GM18508 (cell line): ENCODE results near the gene PIK3C2A.

Experiments used
- ATAC-seq: cut with Tn5 transposase; IDR thresholded peaks from one replicate; pipeline ENCODE4 v1.9.1; 2021; ENCODE audit warnings: moderate number of reproducible peaks; ENCODE audit not compliant: insufficient read depth, unreplicated experiment

PIK3C2A gene

DNA sequence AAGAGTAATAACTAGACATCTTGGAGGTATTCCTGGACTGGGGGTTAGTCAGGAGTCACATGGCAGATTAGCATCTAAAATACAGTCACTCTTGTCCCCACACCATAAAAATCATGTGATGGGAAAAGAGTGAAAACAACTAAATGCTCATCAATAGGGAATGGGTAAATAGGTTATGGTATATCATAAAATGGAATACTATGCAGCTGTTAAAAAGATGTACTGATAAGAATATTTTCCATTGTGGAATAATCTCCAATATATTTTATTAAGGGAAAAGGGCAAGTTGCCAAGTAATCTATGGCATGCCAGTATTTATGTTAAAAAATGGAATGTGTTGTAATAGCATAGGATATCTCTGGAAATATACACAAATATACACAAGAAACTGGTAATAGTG, 6.6 kb upstream of the PIK3C2A start:
- ATAC-seq: no peak

DNA sequence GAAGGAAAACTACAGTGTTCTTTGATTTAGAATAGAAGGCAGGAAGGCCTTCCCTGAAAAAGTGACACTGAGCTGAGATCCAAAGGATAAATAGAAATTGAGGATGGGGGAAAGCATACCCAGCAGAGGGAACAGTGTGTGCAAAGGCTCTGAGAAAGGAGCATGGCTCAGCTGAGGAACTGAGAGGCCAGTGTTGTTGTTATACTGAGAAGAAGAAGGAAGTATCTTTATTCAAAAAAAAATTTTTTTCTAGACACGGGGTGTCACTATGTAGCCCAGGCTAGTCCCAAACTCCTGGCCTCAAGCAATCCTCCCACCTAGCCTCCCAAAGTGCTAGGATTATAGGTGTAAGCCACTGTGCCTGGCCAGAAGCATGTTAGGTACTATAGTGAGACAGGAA, 3.5 kb upstream of the PIK3C2A start:
- no peak for ATAC-seq

DNA sequence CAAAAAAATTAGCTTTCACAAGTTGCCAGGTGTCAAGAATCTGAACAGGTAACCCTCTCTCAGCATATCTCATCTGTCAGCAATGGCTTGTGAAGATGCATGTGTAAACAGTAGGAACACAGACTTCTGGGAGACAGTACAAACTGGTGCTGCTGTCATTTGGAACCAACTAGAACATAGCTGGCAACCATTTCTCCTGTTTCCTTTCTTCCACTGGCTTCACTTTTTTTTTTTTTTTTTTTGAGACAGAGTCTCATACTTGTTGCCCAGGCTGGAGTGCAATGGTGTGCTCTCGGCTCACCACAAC, 2.1 kb upstream of the PIK3C2A start:
- no peak for ATAC-seq

DNA sequence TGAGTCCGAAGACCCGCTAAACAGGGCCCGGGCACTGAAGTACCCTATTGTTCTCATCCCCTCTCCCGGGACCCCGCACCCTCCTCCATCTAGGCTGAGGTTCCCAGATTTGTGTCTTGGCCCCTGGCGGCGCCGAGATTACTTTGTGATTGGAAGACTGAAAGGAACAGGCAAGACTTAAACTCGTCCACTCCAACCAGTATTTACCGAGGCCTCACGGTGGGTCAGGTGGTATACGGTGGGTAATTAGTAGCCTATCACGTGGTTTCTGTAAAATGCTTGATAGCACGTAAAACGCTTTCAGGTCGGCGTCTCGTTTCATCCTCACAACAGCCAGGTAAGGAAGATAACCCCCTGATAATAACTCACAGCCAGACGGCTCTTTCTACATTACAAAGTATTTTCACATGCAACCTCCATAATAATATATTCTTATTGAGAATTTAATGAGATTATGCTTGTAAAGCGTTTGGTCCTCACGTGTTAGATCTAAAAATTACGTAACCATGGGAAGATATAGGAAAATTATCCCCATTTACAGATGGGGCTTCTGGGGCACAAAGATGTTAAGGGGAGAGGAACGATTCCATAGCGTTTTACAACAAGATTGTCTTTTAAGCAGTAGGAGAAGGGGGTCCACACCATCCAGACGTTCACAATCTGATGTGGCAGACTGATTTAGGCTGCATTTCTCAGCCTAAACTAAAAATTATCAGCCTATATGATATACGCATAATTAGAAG, 642 bp upstream of the PIK3C2A start:
- ATAC-seq: peak; percentile 49

DNA sequence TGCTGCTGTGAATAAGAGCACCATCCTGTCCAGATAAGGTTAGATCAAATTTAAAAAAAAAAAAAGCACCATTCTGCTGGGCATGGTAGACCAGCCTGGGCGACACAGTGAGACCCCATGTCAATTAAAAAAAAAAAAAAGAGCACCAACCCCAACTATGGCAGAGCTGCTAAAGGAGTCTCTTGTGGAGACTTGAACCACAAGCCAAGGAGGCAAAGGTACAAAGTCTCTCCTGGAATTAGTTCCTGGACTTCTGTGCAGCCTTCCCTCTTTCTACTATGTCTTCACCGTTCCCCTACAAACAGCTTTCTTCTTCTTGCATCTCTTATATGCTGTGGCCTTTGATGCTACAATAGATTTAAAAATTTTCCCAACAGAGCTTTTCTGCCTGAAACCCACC, 1.3 kb downstream of the PIK3C2A start:
- no peak for ATAC-seq

DNA sequence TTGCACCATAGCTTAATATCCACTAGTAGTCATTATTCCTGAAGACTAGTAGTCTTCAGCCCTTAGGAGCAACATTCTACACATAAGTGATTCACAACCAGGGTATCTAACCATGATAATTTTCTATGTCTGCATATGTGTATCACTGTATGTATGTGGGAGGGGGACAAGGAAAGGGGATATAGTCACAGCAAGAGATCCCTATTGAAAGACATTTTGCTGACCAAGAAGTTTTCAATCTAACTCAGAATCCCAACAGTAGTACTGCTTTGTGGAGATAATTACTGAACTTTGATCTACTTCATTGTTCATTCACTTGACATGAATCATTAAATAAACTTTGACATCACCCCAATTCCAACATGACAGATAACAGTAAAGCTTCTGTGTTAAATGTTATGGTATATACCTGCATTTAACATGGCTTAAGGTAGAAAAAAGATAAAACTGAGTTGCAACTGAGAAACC, 10.3 kb downstream of the PIK3C2A start:
- ATAC-seq: no peak

DNA sequence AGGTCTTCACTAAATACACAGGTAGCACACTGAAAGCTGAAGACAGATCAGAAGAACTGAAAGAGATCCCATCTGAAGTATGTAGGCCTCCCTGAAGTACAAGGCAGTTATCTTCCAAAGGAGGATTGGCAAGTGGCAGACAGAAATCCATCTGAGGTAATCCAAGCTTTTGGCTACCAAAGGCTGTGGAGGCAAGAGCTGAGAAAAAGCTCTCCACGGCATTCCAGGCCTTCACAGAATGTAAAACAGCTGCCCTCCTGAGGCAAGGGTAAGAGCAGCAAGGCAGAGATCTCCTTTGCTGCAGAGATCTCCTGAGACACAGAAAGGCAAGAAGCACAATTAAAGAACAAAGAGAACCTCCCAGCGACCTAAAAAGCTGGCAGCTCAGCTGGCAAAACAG, 19.1 kb downstream of the PIK3C2A start:
- no peak for ATAC-seq

DNA sequence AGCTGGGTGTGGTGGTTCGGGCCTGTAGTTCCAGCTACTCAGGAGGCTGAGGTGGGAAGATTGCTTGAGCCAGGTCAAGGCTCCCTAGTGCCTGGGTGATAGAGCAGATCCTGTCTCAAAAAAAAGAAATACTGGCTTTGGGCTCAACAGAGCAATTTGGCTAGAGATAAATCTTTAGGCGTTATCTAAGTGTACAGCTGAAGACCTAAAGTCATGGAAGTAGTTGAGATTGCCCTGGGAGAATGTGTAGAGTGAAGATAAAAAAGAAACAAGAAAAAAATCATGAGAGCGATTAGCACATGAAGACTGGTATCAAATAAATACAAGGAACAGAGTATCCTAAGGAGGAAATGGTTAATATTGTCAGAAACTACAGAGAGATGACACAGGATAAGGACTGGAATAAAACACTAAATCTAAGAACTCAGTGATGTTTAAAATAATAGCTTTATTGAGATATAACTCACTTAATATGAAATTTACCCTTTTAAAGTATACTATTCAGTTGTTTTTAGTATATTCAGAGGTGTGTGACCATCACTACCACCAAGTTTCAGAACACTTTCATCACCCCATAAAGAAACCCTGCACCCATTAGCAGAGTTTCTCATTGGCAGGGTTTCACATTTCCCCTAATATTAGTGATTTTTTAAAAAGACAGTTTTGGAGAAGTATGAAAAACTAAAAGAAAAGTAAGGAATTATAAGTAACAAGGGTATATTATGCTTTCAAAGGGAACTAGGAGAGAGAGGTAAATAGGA, 20.7 kb downstream of the PIK3C2A start:
- no peak for ATAC-seq

DNA sequence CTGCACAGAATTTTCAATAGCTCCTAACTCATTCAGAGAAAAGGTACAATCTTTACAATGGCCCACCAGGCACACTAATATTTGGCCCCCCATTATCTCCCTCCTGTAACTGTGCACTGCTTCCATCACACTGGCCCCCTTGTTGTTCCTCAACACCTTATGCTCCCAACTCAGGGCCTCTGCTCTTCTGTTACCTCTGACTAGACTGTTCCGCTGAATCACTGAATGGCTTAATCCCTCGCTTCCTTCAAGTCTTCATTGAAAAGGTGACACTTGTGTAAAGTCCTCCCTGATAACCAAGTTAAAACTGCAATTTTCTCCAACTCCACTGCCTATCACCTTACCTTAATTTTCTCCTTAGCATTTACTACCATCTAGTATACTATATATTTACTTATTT, 21.8 kb downstream of the PIK3C2A start:
- ATAC-seq: no peak

DNA sequence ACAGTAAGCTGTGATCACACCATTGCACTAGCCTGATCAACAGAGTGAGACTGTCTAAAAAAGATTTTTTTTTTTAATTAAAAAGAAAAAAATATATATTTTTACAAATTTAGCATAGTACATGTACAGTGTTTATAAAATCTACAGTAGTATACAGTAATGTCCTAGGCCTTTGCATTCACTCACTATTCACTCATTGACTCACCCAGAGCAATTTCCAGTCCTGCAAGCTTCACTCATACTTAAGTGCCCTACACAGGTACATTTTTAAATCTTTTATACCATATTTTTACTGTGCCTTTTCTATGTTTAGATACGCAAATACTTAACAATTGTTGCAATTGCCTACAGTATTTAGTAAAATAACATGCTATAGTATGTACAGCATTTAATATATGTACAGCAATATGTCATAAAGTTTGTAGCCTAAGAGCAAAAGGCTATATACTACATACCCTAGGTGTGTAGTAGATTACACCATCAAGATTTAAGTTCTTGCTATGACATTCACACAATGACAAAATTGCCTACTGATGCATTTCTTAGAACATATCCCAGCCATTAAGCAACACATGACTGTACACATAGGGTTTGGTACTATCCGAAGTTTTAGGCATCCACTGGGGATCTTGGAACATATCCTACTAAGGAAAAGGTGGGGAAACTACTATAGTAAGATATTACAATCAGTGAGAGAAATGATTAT, 22.8 kb downstream of the PIK3C2A start:
- no peak for ATAC-seq

DNA sequence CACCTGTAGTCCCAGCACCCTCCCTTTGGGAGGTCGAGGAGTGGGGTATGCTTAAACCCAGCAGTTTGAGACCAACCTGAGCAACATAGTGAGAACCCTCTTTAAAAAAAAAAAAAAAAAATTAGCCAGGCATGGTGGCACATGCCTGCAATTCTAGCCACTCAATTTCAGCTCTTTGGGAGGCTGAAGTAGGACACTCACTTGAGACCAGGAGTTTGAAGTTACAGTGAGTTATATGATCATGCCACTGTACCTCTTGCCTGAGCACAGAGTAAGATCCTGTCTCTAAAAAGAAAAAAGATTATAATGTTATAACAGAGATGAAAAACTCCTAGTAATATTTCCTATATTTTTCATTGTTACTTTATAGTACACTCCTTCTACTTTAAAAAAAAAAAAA, 23.9 kb downstream of the PIK3C2A start:
- no peak for ATAC-seq

DNA sequence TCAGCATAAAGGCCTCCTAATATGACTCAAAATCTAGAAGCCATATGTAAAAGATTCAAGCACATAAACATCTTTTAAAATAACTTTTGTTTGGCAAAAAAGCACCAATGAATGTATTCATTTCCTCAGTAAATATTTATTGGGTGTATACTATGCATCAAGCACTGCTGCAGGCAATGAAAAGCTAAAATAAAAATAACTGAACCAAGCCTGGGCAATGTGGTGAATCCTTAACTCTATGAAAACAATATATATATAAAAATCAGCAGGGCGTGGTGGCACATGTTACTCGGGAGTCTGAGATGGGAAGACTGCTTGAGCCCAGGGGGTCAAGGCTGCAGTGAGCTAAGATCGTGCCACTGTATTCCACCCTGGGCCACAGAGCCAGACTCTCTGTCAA, 27.8 kb downstream of the PIK3C2A start:
- ATAC-seq: no peak

DNA sequence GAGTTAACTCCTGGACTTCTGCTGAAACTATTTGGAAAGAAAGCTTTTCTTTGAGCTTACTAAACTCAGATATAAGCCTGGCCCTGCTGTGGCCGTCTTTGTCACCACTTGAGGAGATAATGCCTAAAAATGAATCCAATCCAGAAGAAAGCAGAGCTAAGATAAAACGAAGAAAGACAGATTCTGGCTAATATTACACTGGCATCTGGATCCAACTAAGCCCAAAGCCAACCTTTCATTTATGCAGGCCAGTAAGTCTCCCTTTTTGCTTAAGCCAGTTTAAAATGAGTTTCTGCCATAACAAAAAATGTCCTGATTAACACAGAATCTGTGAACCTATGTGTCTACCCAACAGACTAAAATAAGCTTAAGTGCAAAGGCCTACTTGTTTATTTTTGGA, 34.5 kb downstream of the PIK3C2A start:
- ATAC-seq: no peak

DNA sequence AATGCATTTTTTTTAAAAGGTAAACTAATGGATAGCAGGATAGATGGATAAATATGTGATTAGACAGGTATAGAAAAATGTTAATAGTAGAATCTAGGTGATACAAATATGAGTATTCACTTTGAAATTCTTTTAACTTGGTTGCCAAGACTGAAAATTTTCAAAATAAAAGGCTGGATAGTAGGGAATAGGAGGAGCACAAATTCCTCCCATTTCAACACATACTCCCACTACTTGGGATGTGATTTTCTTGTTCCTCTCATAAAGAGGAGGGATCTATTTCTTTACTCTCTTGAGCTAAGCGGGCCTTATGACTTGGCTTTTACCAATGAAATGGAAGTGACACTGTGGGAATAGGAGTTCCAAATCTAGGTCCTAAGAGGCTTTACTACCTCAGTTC, 35.9 kb downstream of the PIK3C2A start:
- no peak for ATAC-seq

DNA sequence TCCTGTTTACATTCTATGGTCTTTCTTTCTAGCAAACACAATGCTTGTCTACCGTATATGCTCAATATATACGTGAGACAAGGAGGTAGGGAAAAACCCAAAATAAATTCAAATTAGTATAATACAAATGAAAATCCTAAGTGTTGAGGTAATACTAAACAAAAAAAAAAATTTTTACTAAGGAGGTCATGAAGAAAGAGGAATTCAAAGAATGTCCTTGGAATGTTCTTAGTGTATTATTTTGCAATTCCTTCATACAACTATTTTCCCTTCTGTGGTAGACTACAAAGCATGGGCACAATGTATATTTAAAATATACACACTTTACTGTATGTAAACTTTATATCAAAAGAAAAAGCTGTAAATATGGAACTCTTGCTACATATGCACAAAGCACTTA, 36.4 kb downstream of the PIK3C2A start:
- no peak for ATAC-seq

DNA sequence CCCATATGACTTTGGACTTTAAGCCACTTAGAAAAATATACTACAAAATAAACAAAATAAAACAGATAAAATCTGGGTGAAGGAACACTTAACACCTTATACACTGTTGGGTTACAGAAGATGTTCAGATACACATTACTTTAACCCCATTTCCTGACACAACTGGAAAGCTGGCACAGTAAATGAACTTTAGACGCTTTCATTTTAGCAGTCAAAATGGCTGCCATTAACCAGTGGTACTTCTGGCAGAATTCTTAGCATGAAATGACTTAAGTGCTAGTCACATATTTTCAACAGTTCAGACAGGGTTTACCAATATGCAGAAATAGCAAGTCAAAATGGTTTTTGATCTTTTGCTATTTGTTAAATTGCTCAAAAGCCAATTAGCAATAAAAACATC, 37.9 kb downstream of the PIK3C2A start:
- ATAC-seq: no peak

DNA sequence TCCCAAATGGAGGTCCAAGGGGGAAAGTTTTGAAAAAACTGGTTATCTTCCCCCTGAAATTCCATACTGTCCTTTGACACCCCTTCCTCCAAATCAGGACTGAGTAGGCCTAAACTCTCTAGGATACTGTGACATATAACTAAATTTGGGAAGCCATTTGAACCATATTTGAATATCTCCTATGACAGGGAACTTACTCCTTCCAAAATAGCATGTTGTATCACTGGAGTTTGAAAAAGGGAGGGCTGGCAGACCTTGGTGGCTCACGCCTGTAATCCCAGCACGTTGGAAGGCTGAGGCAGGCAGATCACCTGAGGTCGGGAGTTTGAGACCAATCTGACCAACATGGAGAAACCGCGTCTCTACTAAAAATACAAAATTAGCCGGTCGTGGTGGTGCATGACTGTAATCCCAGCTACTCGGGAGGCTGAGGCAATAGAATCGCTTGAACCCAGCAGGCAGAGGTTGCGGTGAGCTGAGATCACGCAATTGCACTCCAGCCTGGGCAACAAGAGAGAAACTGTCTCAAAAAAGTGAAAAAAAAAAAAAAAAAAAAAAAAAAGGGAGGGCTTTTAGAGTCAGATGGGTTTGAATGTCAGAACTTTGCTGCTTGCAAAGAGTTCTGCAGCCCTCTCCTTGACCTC, 42.4 kb downstream of the PIK3C2A start:
- no peak for ATAC-seq

DNA sequence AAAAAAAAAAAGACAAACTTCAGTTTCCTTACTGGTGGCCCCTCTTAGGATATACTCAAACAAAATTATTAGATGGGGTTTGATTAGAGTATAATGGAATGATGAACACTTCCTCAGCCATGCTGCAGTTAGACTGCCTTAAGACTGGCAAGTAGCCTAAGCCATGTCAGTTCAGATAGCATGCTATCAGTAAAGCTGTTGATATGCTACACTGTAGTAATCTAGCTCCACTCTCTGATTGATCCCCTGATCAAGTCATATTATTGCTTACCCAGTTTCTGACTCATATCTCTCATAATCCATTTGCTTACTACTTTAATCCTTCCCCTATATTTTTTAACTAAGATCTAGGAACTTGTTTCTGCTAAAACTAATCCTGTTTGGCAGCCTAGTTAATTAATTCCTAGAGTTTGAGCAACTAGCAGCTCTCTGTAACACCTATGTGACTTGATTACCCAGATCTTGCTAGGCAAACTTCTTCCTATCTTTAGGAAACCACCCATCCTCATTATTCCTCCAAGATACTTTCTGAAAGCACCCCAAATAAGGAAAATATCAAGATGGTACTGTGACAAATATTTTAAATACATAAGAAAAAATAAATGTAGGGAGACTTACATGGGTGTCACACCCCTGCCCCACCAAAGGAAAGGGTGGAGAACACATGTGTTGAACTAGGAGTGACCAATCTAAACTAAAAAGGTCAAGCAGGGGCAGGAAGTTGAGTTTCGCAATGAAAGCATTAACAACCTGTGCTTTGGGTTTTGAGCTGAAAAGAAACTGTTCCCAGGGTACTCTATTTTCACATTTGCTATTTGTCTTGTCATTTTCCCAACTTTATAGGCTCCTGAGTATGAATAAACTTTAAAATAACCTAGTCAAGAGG, 43.2 kb downstream of the PIK3C2A start:
- ATAC-seq: no peak

DNA sequence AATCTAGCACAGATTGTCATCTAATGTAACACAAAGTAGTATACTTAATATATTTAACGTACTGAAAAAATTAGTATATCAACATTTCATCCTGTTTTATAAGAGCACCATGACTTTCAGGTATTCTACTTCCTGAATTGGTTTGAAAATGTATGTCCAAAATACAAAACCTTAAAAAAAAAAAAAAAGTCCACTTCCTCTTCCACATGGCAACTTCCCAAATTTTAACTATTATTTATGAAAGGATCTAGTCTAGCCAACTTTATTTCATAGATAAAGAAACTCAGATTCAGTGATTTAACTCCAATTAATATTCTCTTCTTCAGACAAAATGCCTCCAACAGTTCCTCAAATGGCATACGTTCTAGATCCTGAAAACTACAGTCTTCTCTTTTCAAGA, 44.0 kb downstream of the PIK3C2A start:
- no peak for ATAC-seq

DNA sequence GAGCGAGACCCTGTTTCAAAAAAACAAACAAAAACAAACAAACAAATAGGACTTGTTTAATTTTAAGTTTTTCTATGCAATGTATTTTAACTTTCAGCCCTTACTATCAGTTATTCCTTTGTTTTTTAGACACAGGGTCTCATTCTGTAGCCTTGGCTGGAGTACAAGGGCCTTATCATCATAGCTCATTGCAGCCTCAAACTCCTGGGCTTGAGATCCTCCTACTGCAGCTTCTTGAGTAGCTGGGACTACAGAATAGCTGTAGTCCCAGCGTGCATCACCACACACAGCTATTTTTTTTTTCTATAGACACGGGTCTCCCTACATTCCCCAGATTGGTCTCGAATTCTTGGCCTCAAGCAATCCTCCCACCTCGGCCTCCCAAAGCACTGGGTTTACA, 44.5 kb downstream of the PIK3C2A start:
- ATAC-seq: no peak
